H1 (cell line): ENCODE measurements around the gene HAS3. TPM values are rescaled to one million over a fixed set of nuclear protein-coding genes. Genes with fewer than 3 reads are reported as not detected.

ENCODE experiments used
- CHD7 ChIP-seq: fragments of 300-600 bp; sonication (generic); IDR thresholded peaks from 2 replicates; pipeline ENCODE4 v1.7.1; 2012; ENCODE audit warnings: low read length, moderate library complexity, mild to moderate bottlenecking, inconsistent platforms; ENCODE audit not compliant: insufficient replicate concordance
- HDAC6 ChIP-seq: IDR thresholded peaks from one replicate; pipeline ENCODE4 v1.7.1; 2012; ENCODE audit warnings: low read depth, mild to moderate bottlenecking, inconsistent platforms, low read length, moderate library complexity
- JUN ChIP-seq: IDR thresholded peaks from 2 replicates; pipeline ENCODE4 v1.6.1; 2011; ENCODE audit warnings: low read depth, mild to moderate bottlenecking, improper control_type of control experiment, low read length
- KDM1A ChIP-seq: fragments of 200-600, 300-600 bp; sonication (generic); IDR thresholded peaks from 2 replicates; pipeline ENCODE4 v1.7.1; 2016; ENCODE audit warnings: mild to moderate bottlenecking, low read length, borderline replicate concordance
- MAFK ChIP-seq: IDR thresholded peaks from 2 replicates; pipeline ENCODE4 v1.6.1; 2012; ENCODE audit warnings: low read depth, mild to moderate bottlenecking, improper control_type of control experiment, low read length
- SP2 ChIP-seq: IDR thresholded peaks from 2 replicates; pipeline ENCODE4 v1.6.1; 2012; ENCODE audit warnings: mild to moderate bottlenecking, low read length, inconsistent platforms
- SP4 ChIP-seq: IDR thresholded peaks from 2 replicates; pipeline ENCODE4 v1.6.1; 2012; ENCODE audit warnings: low read length, inconsistent platforms
- TCF12 ChIP-seq: IDR thresholded peaks from 2 replicates; pipeline ENCODE4 v1.6.1; 2011; ENCODE audit warnings: low read depth, mild to moderate bottlenecking, low read length
- polyA plus RNA-seq, 7 experiments: library from polyadenylated mRNA; depleted of rRNA in 3 of 7; stranded (reverse) in 5 of 7; unstranded in 2 of 7; fragments of >200 nt in 5 of 7; fragments of 200-250 nt in 2 of 7; gene quantifications; 1 replicate in 5 of 7; 2 replicates in 1 of 7; 4 replicates in 1 of 7; pipeline versions ENCODE4 v1.2.1 to v1.2.3, GENCODE V29; 2011 to 2013; ENCODE audit warnings: missing spikeins in 2 of 7, mixed read lengths in 2 of 7
- total RNA-seq: library from RNA; stranded (reverse); fragmentation: NEBNext Ultra II Directional; extraction: Animal tissue kit (Norgen Biotek cat#: 25700); gene quantifications from 2 replicates; pipeline ENCODE4 v1.2.1, GENCODE V29; 2021
- TF ChIP-seq, protein P1 (sequence below): IDR thresholded peaks from 2 replicates; pipeline ENCODE4 v1.6.1; 2011; ENCODE audit warnings: low read length, improper control_type of control experiment

Gene HAS3
- total and polyA plus RNA-seq, 2 of the 8 experiments (the other 6 are each of a cell fraction or from before 2014, with no cell fraction given): 32.1 to 69.6 TPM

GRCh38 chr16:69106491-69107315 is 1.2 kb downstream of the HAS3 start (continued):
- TF ChIP-seq CHD7 (no peak), TCF12 (no peak), MAFK (no peak), JUN (no peak), KDM1A (peak; percentile 72; the same call in 1 of the 2 replicates), HDAC6 (no peak), SP2 (no peak), SP4 (no peak)
- TF ChIP-seq, protein P1, sequence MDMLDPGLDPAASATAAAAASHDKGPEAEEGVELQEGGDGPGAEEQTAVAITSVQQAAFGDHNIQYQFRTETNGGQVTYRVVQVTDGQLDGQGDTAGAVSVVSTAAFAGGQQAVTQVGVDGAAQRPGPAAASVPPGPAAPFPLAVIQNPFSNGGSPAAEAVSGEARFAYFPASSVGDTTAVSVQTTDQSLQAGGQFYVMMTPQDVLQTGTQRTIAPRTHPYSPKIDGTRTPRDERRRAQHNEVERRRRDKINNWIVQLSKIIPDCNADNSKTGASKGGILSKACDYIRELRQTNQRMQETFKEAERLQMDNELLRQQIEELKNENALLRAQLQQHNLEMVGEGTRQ: no peak
